ENCODE results near the gene SCAMP2.
"Not testable (repeated sequence)": the region's sequence is repeated elsewhere in the genome, so short reads cannot be mapped to it uniquely, and the experiment has no call there.

The SCAMP2 gene

GRCh38 chr15:74897300-74897701 is 24.1 kb upstream of the SCAMP2 start:
- Histone ChIP-seq H3K27ac (no peak overlapping the region), H3K4me1 (no peaks in the 10 kb centered on the region), H3K27me3 (ENCODE audit: control insufficient read depth, insufficient read depth, low read length) (no peaks in the 10 kb centered on the region), H3K36me3 (ENCODE audit: control insufficient read depth, insufficient read depth, low read length) (no peaks in the 10 kb centered on the region), H3K79me2 (no peaks in the 10 kb centered on the region), H3K9me3 (ENCODE audit: control insufficient read depth, low read length) (no peaks in the 10 kb centered on the region), H2AFZ (no peak overlapping the region), H3K4me2 (ENCODE audit: low read length) (no peak overlapping the region), H3K9ac (no peak overlapping the region), H3K4me3 (ENCODE audit: low read depth, low read length) (no peak overlapping the region)
- no peak for TF ChIP-seq CTCF (IDR thresholded peaks at IDR 0.05)

DNA sequence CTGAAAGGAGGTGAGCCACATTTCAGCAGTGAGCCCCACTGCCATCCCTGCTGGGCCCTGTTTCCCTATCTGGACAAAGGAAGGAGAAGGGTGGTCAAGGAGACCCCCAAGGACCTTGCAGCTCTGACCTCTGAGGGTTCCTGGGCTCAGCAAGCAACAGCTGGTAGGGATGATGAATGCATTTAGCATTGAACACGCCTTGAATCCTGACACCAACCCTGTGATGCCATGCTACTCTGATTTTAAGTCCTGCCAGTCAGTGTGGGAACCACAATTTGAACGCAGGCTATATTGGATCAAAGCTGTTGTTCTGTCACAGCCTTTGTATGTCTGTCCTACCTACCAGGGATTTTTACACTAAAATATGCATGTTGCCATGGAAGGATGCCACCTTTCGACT is 23.2 kb upstream of the SCAMP2 start:
- Histone ChIP-seq H2AFZ (no peak overlapping the region), H3K36me3 (ENCODE audit: control insufficient read depth, insufficient read depth, low read length) (no peaks in the 10 kb centered on the region), H3K4me3 (ENCODE audit: low read depth, low read length) (no peak overlapping the region), H3K9me3 (ENCODE audit: control insufficient read depth, low read length) (no peaks in the 10 kb centered on the region), H3K27me3 (ENCODE audit: control insufficient read depth, insufficient read depth, low read length) (no peaks in the 10 kb centered on the region), H3K27ac (no peak overlapping the region), H3K79me2 (no peaks in the 10 kb centered on the region), H3K4me2 (ENCODE audit: low read length) (no peak overlapping the region), H3K9ac (no peak overlapping the region), H3K4me1 (no peaks in the 10 kb centered on the region)
- TF ChIP-seq CTCF (IDR thresholded peaks at IDR 0.05) = no peak

DNA sequence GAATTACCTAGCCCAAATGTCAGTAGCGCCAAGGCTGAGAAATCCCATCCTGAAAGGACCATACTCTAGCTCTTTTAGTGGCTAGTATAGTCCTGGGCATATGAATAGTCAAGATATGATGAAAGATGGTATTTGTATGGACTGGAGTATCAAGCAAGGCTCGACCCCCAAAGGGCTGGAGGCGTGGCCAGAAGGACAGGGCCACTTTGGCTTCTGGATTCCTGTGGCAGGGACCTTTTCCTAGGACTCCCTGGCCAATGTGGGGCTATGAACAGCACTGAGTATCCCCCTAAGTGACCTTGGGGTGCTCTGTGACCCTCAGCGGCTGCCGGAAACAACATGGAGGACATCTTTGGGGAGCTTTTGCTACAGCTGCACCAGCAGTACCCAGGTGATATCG is 22.7 kb upstream of the SCAMP2 start:
- no peaks in the 10 kb centered on the region for H3K36me3 ChIP-seq (ENCODE audit: control insufficient read depth, insufficient read depth, low read length)

GRCh38 chr15:74894383-74894782 is 21.2 kb upstream of the SCAMP2 start:
- not testable (repeated sequence) for H3K9ac ChIP-seq; H3K4me2 ChIP-seq (ENCODE audit: low read length); H2AFZ ChIP-seq; H3K9me3 ChIP-seq (ENCODE audit: control insufficient read depth, low read length); H3K79me2 ChIP-seq; H3K4me1 ChIP-seq; H3K36me3 ChIP-seq (ENCODE audit: control insufficient read depth, insufficient read depth, low read length); H3K27ac ChIP-seq; H3K4me3 ChIP-seq (ENCODE audit: low read depth, low read length); H3K27me3 ChIP-seq (ENCODE audit: control insufficient read depth, insufficient read depth, low read length)

More for the DNA sequence above, 22.7 kb upstream of the SCAMP2 start:
- Histone ChIP-seq H3K4me3 (ENCODE audit: low read depth, low read length) (no peak overlapping the region), H3K9me3 (ENCODE audit: control insufficient read depth, low read length) (no peaks in the 10 kb centered on the region), H3K27me3 (ENCODE audit: control insufficient read depth, insufficient read depth, low read length) (no peaks in the 10 kb centered on the region), H3K27ac (no peak overlapping the region), H3K79me2 (no peaks in the 10 kb centered on the region), H3K4me2 (ENCODE audit: low read length) (no peak overlapping the region), H3K4me1 (no peaks in the 10 kb centered on the region), H3K9ac (no peak overlapping the region), H2AFZ (no peak overlapping the region)
- no peak for TF ChIP-seq CTCF (IDR thresholded peaks at IDR 0.05)

GRCh38 chr15:74893627-74894026 is 20.5 kb upstream of the SCAMP2 start:
- H3K4me1 ChIP-seq = no peaks in the 10 kb centered on the region
- H3K36me3 ChIP-seq (ENCODE audit: control insufficient read depth, insufficient read depth, low read length) = no peaks in the 10 kb centered on the region
- no peaks in the 10 kb centered on the region for H3K27me3 ChIP-seq (ENCODE audit: control insufficient read depth, insufficient read depth, low read length)
- H3K9ac ChIP-seq = no peak overlapping the region
- no peak overlapping the region for H3K27ac ChIP-seq
- H2AFZ ChIP-seq = no peak overlapping the region
- no peaks in the 10 kb centered on the region for H3K79me2 ChIP-seq
- no peak overlapping the region for H3K4me3 ChIP-seq (ENCODE audit: low read depth, low read length)
- H3K9me3 ChIP-seq (ENCODE audit: control insufficient read depth, low read length) = no peaks in the 10 kb centered on the region
- H3K4me2 ChIP-seq (ENCODE audit: low read length) = no peak overlapping the region
- no peak for TF ChIP-seq CTCF (IDR thresholded peaks at IDR 0.05)

Data from parathyroid adenoma (tissue), 2 donors.